HG03342 (cell line): ENCODE measurements around the gene SPAG7.
A peak's percentile ranks its signal among the peaks of the same experiment; 100 is the strongest.

Experiments
- ATAC-seq: cut with Tn5 transposase; IDR thresholded peaks from one replicate; pipeline ENCODE4 v1.9.1; 2021; ENCODE audit warnings: mild to moderate bottlenecking, moderate library complexity; ENCODE audit not compliant: unreplicated experiment

SPAG7 gene

DNA sequence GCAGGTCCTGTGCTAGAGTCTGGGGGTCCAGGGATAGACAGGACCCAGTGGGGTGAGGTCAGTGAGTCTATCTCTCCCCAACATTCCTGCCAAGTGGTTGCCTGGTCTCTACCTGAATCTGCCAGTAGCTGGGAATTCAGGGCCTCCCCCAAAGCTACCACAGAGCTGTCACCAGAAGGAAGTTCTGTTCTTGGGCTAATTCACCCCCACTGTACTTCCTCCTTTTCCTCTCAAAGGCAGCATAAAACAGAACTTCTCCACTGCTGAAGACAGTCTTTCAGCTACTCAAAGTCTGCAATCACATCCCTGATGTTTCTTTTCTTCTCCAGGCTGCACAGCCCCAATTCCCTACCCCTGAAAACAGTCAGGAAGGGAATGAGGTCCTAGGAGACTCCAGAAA, 11.1 kb upstream of the SPAG7 start:
- no peak for ATAC-seq

DNA sequence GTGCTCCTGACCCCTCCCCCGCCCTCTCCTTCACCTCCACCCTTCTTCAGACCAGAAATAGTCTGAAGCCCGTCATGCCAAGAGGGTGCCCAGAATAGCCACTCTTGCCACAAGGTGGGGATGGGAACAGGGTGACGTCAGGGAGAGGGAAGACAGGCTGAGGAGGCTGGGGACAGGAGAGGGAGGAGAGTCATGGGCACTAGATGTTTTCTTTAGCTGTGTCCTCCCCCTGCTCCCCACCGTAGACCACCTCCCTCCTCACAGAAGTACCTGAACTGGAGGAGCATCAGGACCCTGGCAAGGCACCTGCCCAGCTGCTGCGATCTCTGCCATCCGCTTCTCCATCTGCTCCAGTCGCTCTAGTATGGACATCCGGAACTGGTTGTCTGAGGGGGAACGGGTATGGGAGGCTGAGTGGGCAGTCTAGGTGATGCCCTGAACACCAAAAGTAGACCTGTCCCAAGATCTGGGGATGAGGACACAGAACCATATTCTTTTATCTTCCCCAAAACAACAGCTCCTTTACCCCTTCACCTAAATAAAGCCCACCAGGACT, 6.6 kb upstream of the SPAG7 start:
- ATAC-seq: no peak

DNA sequence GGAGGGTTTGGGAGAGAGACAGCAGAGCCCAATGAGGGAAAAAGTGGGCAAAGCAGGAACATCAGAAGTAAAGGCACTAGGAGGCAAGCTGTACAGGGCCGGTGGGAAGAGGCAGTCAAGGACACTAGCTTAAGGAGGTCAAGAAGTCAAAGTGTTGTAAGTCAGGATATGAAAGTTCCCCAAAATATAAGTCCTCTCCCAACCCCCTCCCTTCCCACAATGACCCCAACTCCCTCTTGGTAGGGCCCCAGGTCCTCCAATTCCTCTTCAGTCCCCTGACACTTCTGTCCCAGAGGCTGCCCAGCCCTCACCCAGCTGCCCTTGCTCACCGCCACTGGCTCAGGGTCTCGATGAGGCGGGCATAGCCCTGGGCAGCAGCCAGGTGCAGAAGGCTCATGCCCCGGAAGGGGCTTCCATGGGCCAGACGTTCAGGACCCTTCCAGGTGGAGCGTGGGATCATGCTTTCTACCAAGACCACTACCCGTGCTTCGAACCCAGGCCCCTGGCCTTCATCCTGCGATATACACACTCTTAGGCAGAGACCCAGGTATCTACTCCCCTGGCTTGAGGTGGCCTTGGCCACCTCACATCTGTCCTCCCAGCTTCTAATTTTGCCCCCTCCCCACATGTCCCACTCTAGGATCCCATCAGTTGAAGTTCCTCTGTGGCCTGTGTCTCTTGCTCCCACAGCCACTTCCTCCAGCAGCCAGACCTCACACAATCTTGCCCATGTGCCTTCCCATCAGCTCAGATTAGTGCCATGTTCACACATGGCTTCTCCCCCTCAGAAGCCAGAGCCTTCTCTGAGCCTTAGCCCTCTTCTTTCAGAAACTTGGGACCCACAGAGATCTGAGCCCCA, 5.9 kb upstream of the SPAG7 start:
- no peak for ATAC-seq

DNA sequence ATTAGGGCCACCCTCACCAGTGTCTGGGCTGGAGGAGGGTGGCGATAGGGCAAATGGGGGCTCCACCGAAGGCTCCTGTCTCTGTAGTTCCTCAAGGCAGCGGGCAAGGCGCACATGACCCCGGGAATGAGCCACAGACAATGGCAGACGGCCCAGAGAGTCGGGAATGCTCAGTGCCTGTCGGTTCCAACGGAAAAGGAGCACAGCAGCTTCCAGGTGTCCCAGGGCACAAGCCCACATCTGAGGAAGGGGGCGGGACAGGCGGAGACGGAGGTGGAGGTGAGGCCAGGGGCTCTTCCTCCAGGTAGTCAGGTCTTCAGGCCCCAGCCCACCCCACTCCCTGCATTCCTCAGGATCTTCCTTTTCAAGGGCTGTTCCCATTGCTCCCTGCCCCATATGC, 5.1 kb upstream of the SPAG7 start:
- ATAC-seq: no peak

DNA sequence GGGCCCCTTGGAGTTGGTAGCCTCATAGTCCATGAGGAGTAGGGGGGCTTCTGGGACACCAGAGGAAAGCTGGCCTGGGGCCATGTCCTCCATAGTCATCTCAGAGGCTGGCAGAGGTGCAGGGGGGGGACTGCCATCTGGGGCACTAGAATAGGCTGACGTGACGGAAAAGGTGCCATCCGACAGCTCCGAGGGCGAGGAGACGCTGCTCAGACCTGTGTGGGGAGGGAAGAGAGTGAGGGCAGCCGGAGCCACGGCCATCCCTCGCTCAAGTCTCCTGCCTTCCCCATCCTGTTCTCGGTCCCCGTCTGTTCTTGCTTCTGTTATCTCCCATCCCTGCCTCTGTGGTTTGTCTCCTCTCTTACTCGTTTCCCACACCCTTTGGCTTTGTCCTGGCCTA, 4.7 kb upstream of the SPAG7 start:
- ATAC-seq: no peak

DNA sequence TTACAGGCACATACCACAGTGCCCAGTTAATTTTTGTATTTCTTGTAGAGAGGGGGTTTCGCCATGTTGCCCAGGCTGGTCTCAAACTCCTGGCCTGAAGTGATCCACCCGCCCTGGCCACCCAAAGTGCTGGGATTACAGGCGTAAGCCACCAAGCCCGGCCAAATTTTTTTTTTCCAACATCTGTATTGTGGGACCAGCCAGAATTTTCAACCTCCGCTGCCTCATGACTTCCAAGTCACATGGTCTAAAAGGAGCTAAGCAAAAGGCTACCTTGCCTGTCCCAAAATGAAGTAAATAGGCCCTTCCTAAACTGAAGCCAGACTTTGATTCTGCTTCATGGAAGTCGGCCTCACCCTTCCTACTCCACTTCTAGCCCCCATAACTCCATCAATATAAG, 4.2 kb upstream of the SPAG7 start:
- no peak for ATAC-seq

DNA sequence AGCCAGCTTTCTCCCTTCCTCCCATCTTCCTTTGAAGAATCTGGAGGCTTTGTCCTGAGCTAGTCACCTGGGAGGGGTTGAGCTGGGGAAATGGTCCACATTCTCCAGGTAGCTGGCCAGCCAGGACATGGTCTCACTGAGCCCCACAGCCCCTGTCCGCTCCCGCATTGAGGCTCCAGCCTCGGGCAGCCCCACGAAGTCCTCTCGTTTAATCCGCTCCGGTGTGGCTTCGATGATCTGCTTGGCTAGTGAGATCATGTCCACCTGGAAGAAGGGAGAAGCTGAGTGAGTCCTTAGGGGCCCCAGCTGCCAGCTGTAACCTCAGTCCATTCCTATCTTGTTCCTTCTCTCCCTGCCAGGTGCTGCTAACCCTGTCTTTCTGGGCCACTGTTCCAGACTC, 2.7 kb upstream of the SPAG7 start:
- no peak for ATAC-seq

DNA sequence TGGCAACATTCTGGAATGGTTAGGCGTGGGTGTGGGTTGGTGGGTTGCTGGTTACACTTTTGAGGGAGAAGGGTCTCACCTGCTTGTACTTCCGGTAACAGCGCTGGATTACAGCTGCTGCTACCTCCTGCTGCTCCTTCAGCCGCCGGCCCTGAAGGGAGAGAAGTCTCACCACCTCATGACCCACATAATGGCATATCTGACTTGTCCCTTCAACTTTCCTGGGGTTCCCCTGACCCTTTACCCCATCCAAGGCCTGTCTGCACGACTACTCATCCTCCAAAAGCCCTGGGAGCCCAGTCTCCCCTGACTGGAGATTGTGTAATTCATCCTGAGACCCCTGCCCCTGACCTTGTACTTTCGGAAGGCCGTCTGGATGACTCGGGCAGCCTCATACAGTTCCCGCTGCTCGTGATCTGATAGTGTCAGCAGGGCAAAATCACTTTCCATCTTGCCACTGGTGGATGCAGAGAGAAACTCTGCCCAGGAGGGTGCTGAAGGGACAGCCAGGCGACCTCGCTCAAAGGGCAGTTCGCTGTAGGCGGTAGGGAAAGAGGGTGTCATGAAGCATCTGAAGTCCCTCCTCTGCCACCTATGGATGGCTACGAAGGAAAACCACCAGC, 2.0 kb upstream of the SPAG7 start:
- no peak for ATAC-seq

DNA sequence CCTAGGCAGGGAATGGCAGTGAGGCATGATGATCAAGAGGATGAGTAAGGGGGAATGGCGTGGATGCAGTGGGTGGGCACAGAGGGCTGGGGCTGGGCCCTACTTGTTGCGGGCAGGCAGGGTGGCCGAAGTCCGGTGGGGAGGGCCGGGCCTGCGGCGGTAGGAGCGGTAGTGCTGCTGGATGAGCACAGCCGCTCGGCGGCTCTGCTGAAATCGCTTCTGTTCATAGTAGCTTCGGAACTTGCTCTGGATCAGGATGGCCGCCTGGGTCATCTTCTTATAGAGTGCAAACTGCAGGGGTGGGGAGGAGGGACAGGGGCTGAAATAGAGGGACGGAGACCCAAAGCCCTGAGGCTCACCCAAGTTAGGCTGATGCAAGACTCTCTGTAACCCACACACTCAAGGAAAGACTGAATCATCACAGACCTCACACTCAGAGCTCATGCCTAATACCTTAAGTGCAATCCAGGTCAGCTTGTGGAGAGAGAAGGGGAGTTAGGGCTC, 1.5 kb upstream of the SPAG7 start:
- no peak for ATAC-seq

DNA sequence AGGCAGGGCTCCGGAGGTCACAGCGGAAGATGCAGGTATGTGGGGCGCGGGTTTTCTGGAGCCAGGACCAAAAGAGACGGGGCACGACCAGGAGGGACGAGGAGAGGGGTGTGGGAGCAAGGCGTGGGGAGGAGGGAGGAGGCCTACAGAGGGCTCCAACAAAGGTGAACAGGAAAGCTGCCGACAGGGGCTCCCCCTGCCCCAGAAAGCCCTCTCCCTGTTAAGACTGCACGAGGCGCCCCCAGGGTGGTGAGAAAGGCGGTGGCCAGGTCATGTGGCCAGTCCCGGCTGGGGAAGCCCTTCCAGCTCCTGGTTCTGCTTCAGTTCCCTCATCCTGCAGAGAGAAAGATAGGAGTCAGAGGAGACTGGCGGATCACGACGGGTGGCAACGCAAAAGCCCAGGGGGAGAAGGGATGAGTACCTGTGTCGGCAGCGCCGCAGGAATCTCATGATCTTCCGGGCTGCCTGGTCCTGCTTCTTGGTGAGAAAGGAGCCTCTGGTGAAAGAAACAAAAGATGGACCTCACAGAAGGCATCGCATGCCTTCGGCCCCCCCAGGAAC, 949 bp upstream of the SPAG7 start:
- ATAC-seq: no peak

DNA sequence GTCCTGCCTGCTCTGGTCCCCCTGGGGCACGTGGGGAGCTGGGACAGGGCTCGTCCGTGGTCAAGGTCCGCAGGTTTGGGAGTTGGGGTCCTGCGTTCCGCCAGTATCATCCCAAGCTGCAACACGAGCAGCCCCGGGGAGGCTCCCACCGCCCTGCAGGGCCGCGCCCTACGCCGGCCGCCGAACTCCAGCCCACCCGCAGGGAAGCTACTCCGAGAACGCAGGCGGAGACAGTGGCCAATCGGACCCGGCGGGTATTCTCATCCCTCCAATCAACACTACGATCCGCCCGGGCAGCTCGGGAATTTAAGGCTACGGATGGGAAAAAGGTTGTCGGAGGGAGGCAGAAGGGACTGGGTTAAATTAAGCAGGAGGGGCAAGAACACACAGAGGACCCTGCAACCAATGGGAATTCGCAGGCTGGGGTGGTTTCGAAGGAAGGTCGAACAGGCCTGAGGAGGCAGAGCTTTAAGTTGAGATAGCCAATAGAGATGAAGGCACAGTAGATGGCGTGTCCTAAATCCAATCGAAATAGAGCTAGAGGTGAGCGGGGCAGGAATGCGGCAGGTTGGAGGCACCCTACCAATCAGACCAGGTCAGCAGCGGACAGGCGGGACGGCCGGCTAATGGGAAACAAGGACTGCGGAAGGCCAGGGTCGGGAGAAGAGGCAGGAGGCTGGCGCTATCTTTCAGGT, 626 bp downstream of the SPAG7 start:
- ATAC-seq: peak; percentile 77

DNA sequence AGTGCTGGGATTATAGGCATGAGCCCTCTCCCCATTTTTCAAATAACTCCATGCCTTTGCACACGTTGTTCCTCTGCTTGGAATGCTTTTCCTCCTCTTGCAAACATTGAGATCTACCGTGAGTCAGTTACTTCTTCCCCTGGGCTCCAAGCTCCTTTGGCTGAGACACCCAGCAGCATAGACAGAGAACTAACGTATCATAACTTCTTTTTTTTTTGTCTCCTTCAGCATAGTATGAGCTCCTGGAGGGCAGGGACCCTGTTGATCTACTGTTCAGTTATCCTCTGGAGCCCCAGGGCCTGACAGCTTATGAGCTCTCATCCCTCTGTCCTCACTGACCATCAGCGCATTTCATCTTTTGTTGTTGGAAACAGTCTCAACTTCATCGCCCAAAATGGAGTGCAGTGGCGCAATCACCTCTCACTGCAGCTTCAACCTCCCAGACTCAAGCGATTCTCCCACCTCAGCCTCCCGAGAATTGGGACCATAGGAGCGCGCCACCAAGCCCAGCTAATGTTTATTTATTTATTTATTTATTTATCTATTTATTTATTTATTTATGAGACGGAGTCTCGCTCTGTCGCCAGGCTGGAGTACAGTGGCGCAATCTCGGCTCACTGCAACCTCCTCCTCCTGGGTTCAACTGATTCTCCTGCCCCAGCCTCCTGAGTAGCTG, 2.2 kb downstream of the SPAG7 start:
- no peak for ATAC-seq

DNA sequence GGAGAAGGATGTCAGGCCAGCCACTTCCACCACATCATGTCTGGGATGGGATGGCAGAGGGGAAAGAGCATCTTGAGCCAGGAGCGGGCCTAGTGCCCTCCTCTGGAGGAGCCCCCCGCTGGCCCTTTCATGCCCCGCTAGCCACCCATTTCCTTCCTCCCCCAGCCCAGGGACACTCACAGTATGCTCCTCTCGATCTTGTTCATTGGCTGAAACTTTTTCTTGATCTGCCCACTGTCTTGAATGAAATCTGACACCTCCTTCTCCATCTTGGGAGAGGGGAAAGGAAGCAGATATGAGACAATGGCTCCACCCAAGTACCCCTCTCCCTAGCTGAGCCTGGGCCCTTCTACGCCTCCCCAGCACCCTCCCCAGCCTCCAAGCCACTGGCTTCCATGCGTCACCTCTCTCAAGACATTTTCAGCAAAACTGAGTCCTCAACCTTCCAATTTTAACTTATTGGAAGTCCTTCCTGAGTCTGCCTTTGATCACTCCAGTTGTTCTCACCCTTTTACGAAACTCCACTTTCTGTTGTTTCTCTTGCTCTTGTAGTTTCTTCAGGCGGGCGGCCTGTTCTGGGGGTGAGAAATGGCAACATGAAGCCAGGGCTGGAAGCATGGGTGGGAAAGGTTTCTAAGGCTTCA, 7.2 kb downstream of the SPAG7 start:
- ATAC-seq: no peak

DNA sequence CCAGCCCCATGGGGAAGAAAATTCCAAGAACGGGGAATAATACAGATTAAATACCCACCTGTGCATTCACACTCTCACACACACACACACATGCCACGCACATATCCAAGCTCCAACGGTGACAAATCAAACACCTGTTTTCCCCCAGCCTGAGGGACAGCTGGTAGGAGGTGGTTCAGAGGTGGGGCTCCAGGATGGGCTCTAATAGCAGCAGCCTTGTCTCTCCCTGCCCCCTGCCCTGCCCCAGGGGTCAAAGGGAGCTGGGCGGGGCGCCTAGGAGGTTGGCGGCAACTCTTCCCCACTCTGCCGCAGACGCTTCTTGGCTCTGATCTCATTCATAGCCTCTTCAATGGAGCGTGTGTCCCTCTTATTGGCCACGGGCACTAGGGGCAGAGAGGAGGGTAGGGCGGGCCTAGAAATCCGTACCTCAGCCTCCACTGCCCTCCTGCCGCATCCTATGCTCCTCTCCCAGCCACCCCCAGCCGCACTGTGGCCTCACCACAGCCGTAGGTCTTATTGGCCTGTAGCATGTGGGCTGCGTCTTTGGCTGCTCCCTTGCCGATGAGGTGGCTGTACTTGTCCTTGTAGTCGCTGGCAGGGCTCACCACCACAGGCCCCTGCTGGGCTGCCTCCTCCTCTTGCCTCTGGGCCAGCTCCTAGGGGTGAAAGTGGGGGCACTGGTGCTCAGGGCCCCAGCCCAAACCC, 8.2 kb downstream of the SPAG7 start:
- no peak for ATAC-seq

DNA sequence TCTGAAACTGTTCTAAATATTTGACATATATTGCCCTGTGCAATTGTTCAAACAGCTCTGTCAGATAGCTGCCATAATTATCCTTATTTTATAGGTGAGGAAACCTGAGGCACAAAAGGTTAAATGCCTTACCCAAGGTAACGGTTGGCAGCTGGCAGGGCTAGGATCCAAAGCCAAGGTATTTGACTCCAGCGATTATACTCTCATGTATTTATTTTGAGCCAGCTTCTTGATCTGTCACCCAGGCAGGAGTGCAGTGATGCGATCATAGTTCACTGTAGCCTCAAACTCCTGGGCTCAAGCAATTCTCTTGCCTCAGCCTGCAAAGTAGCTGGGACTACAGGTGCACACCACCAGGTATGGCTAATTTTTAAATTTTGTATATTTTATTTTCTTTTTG, 9.5 kb downstream of the SPAG7 start:
- ATAC-seq: no peak

DNA sequence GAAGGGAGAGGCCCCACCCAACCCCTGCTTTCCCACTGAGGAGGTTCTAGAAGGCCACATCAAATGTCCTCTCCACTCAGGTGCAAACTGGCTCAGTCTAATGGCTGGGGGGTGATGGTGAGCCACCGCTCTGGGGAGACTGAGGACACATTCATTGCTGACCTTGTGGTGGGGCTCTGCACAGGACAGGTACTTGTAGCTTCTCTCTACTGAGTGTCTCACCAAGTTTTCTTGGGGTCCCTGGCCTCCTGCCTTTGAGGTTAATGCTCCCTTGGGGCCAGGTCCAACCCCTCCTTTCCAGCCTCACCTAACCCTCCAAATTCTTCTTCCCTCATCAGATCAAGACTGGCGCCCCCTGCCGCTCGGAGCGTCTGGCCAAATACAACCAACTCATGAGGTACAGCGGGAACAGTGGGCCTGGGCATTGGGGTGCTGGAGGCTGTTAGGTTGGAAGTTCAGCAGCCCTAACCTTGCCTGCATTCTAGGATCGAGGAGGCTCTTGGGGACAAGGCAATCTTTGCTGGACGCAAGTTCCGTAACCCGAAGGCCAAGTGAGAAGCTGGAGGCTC, 11.0 kb downstream of the SPAG7 start:
- no peak for ATAC-seq

DNA sequence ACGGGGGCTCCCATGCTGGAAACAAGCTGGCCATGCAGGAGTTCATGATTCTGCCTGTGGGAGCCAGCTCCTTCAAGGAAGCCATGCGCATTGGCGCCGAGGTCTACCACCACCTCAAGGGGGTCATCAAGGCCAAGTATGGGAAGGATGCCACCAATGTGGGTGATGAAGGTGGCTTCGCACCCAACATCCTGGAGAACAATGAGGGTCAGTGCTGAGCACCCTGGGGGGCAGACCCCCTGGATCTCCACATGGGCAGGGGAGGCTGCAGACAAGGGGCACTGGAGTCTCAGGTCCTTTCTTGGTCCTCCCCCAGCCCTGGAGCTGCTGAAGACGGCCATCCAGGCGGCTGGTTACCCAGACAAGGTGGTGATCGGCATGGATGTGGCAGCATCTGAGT, 12.5 kb downstream of the SPAG7 start:
- no peak for ATAC-seq

DNA sequence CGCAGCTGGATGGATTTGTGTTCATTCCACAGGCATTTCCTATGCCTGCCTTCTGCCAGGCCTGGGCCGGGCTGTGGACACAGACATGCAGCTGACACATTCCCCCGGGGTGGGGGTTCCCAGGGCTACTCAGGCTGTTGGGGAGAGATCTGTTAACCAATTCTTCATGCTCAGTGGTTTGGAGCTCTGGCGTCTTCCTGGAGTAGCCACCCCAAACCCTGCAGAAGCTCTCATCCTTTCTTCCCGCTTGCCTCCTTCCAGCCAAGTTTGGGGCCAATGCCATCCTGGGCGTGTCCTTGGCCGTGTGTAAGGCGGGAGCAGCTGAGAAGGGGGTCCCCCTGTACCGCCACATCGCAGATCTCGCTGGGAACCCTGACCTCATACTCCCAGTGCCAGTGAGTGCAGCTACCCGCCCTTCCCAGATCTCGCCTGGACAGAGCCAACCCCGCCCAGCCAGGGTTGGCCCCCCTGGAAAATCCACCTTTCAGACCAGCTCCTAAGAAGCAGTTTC, 14.1 kb downstream of the SPAG7 start:
- ATAC-seq: no peak

DNA sequence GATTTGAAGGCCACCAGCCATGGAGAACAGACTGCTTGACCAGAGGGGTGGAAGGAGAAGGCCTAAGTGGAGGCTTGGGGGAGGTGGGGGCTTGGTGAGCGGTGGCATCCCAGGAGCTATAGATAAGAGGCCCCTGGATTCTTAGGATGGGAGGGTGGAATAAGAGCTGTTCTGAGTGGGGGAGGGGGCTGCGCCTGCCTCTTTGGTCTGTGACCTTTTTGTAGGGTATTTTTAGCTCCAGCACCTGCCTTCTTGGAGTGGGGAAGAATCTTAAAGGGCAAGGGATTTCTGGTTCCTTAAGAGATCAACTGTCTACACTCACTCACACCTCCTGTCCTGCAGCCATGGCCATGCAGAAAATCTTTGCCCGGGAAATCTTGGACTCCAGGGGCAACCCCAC, 16.1 kb downstream of the SPAG7 start:
- no peak for ATAC-seq
